A673 (cell line): ENCODE results near the gene HAPLN3.
"Not testable (repeated sequence)": the region's sequence is repeated elsewhere in the genome, so short reads cannot be mapped to it uniquely, and the experiment has no call there.

Source experiments
- EZH2 ChIP-seq: fragments of 200-600 bp; sonication (generic); IDR thresholded peaks from 2 replicates; pipeline ENCODE4 v1.6.1; 2017; ENCODE audit warnings: borderline replicate concordance, low read depth, mild to moderate bottlenecking, mixed read lengths, antibody characterized with exemption, low read length; ENCODE audit not compliant: poor library complexity, severe bottlenecking
- TF ChIP-seq, protein P1 (sequence below): fragments of 300-800, 200-600 bp; sonication (generic); conservative IDR thresholded peaks from 2 replicates; pipeline ENCODE4 v1.5.1; 2017; ENCODE audit warnings: low read depth, mild to moderate bottlenecking, antibody characterized with exemption, low read length, moderate library complexity, mixed read lengths

DNA sequence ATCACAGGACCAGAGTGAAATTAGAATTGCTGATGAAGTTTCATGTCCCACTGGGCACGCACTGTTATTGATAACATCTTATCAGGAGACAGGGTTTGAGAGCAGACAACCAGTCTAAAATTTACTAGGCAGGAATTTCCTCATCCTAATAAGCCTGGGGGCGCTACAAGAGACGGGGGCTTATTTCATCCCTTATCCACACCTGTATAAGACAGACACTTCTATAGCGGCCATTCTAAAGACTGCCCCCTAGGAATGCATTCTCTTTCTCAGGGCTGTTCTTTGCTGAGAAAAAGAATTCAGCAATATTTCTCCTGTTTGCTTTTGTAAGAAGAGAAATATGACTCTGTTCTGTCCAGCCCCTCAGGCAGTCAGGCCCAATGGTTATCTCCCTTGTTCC is 39.1 kb upstream of the HAPLN3 start:
- TF ChIP-seq EZH2: not testable (repeated sequence)
- TF ChIP-seq, protein P1, sequence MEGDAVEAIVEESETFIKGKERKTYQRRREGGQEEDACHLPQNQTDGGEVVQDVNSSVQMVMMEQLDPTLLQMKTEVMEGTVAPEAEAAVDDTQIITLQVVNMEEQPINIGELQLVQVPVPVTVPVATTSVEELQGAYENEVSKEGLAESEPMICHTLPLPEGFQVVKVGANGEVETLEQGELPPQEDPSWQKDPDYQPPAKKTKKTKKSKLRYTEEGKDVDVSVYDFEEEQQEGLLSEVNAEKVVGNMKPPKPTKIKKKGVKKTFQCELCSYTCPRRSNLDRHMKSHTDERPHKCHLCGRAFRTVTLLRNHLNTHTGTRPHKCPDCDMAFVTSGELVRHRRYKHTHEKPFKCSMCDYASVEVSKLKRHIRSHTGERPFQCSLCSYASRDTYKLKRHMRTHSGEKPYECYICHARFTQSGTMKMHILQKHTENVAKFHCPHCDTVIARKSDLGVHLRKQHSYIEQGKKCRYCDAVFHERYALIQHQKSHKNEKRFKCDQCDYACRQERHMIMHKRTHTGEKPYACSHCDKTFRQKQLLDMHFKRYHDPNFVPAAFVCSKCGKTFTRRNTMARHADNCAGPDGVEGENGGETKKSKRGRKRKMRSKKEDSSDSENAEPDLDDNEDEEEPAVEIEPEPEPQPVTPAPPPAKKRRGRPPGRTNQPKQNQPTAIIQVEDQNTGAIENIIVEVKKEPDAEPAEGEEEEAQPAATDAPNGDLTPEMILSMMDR: not testable (repeated sequence)
